T-helper 22 cell (primary cell): ENCODE results near the gene PARD3.

Source experiments
- DNase-seq: peaks from one replicate; pipeline ENCODE4 v3.0.0-alpha.2; 2020; ENCODE audit warnings: low read depth

Gene PARD3

DNA sequence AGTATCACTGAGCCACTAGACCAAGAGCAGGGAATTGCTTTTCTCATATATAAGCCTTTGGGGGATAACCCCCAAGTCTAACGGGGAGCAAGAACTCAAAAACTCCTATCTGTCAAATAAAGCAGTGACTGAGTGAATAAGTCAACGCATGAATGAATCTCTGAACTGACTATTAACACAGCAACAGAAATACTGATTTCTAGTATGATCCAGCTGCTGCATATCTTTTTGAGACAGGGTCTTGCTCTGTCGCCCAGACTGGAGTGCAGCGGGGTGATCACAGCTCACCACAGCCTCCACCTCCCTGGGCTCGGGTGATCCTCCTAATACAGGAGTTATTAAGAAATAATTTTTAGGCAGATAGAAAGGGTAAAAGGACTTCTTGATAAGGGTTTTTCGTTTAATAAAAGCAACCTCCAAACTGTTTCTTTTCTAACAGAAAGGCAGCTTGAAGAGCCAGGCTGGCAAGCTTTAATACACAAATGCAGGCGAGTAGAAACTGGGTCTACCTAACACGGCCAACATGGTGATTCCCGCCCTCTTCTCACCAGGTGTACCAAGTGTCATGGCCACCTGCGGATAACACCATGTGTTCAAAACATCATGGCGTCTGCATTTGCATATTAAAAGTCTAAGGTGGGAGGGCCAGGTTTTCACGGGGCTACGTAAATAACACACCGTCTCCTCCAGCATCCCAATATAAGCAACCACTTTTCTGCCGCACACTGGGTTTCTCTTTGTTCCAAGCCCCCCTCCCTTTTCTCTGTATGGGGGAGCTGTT is 631.9 kb downstream of the PARD3 start:
- no peak for DNase-seq

DNA sequence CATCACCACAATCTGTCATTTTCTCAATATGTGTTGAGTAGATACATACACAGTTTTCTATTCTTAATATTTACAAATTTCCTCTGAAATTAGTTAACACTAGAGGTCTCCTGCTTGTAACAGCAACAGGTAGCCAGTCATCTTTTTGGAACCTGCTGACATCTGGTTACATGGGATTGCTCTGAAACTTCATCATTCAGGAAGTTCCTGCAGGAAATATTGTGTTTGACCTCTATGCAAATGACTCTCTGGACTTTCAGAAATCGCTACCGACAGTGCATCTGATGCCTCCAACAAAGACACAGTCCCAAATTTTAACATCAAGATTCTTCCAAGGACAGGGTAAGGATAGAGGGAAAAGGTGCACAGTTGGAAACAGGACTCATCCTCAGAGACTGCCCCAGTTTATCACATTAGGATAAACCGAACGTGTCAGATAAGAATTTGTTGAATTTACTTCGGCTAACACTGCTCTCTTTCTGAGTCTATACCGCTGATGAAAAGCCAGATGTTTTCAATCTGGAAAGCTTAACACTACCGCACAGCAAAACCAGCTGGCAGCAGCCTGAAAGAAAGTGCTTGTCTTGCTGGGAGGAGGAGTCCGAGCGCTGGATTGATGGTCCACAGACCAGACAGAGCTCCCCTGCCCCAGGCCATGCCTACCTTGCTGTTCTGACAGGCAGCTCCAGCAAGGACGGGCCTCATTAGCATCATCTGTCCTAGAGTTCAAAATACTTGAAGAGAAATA is 633.4 kb downstream of the PARD3 start:
- no peak for DNase-seq

DNA sequence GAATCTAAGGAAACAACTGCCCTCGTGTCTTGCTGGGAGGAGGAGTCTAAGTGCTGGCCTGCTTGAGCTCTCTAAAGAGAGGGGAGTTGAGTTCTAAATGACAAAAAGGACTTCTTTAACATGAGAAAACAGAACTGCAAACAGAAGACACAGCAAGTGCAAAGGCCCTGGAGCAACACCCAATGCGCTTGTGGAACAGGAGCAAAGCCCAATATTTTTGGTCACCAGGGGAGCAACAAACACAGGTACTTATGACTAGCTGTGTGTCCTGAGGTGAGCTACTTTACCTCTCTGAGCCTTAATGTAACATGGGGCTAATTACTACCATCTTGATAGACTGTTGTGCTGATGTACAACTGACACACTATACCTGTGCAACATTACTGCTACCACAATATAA is 634.3 kb downstream of the PARD3 start:
- no peak for DNase-seq

DNA sequence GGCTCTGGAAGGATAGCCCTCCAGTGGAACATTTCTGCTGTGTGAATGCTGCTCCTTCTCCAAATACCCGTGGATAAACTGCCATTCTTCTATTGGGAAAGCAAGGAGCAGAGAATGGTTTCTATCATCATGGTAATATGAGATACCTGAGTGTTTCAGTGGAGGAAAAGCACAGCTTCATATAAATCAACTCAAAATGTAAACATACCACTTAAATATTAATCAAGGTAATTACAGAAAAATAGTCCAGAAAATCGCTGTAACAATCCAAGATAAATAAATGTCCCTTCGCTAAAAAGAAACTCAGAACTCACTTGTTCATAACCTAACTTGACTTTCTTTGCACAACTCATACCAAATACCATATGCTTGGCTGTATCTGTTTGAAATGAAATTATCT is 635.8 kb downstream of the PARD3 start:
- no peak for DNase-seq

DNA sequence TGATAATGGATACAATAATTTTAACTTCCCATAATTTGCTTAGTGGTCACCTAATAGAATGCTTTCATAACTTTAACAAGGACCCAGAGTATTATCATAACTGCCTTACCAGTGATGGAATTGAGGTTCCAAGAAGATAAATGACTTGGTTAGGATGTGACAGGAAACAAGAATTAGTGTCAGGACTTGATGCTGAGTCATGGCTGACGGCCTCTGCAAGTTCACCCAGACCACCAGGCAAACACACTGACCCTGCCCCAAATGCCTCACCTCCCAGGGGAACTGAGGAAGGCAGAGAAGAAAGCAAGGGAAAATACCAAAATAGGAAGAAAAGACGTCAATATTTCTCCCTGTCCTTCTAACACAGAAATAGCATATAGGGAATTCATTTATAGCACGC is 636.3 kb downstream of the PARD3 start:
- DNase-seq = no peak

DNA sequence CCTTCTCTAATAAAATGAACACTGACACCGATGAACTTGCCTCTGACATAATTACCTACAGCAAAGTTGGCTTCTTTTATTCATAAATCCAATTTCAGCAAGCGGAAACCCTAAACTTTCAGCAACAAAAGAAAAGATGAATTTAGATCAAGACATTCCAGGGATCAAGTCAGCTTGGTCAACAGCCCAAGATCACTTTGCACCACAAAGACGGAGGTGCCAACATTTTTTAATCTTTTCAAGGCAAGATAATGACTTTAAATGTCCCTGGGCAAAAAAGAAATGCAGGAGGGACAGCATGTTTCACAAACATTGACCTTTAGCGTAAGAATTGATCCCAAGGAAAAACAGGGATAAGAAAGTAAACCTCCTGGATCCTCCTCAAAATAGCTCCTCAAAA is 636.9 kb downstream of the PARD3 start:
- DNase-seq = no peak

DNA sequence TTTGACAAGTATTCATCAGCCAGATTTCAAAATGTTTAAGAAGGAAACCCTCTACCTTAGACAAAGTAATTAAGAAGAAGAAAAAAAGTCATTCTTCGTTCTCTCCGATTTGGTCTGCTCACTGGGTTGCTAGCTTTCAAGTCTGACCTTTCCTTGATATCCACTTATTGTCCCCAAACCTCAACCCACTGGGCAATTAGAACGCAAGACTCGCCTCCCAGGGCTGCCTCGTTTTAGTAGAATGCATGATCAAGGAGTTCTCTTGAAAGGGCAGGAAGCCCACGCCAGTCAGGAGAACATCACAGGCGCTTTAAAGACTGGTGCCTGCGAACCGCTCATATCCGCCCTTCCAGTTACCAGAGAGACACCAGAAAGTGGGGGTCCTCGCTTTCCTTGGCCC is 637.7 kb downstream of the PARD3 start:
- no peak for DNase-seq

DNA sequence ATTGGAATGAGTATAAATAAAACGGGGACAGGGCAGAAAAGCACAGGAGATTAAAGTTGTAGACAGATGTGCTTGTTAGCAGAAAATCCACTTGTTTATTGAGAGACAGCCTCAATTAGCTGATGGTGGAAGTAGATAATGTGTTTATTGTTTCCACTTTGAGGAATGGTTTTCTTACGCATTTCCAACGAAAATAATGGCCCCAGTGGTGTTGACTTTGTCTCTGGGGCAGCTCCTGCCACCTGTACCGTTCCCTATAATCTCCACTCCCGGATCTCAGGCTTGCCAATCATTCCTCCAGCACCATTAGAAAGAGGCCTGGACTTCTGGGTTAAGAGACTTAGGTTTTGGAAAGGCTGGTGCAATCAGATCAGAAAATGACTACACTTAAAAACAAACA is 638.7 kb downstream of the PARD3 start:
- DNase-seq = no peak

DNA sequence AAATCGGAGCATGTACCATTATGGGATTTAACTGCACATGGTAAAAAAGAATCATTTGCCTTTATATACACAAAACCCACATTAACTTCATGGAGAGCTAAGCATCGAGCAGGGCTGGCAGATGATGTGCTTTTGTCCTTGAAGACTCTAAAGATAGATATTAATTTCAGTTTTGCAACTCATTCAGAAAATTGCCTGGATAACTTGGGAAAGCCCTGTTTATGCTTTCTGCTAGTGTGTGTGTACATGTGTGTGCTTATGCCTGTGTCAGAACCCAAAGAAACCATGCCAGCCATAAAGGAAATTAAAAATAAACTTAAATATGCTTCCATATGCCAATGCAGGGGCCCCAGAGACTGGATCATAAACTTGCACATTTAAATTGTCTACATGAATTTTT is 640.0 kb downstream of the PARD3 start:
- DNase-seq = no peak

DNA sequence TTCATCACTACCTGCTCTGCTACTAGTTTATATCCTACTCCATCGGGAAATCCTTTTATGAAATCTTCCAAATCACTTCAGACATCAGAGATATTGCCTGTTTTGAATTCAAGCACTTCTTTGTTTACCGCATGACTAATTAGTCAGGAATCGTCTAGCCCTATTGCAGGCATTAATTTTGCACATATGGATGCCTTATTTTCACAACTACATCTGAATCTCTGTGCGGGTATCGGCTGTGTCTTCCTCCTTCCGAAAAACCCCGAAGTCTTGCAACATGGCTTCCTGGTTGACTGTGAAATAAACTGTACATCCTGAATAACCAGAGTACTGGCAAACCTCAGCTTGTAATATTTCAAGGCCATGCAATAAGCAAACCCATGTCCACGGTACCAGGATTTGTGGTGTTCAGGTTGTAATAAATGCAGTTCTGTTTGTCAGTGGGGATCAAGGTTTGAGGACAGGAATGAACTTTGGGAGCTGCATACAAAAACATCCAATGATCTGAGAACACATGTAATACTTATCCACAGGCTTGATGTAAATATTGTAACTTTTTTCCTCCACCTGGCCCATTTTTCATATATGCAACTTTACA is 642.1 kb downstream of the PARD3 start:
- DNase-seq = no peak

DNA sequence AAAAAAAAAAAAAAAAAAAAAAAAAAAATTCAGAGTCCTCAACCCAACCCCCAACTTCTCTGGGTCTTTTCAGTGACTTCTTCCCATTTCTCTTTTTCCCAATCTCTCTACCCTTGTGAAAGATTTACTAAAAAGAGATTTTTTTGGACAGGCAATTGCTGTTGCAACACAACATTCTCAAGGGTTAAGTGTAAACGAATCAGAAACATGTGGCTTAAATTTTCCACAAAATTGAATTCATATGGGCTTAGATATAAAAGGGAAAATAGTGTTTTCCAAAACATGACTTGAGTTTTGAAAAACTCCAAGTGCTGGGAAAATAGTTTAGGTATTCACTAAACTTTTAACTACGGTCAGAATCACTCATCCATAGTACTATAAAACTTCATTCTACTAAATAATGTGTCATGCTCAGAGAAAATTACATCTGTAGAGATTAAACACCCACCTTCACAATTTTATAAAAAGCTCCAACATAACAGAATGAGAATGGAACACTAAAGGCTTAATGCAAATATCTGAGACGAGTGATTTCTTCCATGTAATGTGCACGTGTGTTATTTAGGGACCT is 643.1 kb downstream of the PARD3 start:
- no peak for DNase-seq

DNA sequence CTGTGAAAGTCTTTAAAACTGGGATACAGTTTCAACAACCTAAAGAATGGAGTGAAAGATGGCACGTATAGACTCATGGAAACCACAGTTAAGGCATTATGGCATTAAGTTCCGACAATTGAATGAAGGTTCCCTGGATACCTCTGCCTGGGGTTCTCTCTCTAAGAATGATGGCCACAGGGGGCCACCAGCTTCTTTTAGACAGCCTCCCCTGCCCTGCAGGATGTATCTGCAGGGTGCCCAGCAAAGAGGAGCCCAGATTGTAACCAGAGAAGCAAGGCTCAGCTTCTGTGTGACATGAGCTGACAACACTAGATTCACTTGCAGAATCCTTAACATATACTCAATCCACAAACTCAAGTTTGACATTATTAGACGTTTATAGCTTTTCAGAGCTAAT is 645.4 kb downstream of the PARD3 start:
- no peak for DNase-seq

DNA sequence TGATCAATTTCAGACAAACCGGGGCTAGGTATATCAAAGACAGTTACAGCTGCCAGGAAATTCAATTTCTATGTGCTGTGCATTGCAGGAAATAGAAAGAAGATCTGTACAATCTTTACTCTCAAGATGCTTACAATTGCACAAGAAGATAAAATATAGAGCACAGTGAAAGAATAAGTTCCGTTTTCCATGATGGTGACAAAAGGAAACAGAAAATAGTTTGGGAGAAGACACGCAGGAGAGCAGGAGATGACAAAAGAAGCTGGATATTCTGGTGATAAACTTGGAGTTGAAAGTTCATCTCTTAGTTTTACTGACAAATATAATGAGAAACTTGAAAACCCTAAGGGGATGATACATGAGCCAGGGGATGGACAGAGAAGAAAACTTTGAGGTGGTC is 646.0 kb downstream of the PARD3 start:
- no peak for DNase-seq

DNA sequence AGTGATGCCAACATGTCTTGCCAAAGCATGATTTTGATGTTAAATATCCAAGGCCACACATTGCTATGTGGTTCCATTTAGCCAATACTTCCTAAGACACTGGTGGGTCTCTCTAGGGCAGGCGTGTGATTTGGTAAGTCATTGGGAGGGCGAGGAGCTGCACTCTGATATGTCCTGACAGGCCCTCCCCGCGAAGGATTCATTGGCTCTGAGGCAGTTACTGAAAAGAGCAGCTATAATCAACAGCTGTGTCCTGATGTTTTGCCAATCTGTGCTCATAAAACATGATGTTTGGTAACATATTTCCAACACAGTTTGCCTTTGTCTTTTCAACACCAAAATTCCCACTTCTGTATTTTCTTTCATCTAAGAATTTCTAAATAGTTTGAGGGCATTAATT is 646.7 kb downstream of the PARD3 start:
- no peak for DNase-seq

DNA sequence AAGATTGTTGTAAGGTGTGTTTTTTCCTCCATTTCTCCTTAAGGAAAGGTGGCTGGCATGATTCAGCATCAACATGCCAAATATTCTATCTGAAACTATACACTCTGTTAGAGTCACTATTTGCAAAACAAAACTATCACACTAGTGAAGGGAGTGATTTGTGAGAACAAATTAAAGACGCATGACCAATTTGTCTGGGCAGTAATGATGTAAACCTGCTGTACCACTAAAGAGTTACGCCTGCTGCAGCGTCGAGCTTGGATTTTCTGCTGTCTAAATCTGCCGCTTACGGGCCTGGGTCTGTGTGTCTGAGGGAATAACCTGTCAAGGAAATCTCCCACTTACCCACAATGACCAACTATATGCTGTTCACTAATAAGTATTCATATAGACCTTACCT is 648.3 kb downstream of the PARD3 start:
- DNase-seq = no peak

DNA sequence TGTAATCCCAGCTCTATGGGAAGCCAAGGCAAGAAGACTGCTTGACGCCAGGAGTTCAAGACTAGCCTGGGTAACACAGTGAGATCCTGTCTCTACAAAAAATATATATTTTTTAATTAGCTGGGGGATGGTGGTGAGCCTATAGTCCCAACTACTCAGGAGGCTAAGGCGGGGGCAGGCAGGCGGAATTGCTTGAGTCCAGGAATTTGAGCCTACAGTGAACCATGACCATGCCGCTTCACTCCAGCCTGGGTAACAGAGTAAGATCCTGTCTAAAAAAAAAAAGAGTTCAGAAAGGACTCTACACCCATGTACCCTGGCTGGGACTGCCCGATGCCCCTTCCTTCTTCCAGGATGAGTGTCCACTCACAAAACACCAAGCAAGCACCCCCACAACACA is 648.7 kb downstream of the PARD3 start:
- no peak for DNase-seq

DNA sequence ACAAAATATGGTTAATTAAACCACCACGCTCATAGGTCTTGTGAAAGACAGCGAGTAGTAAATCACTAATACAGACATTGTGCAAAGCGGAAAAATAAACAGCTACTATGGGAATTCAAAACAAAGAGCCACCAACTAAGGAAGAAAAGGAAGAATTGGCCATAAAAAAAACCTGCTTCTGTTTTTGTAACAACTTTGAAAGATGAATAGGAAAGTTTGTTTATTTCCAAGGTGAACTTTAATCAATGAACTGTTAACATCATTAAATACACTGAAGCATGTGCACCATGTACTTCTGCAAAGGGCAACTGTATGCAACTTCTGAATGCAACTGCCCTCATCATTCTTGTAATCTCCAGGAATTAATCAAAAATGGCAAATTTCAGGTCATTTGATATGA is 651.1 kb downstream of the PARD3 start:
- DNase-seq = no peak

DNA sequence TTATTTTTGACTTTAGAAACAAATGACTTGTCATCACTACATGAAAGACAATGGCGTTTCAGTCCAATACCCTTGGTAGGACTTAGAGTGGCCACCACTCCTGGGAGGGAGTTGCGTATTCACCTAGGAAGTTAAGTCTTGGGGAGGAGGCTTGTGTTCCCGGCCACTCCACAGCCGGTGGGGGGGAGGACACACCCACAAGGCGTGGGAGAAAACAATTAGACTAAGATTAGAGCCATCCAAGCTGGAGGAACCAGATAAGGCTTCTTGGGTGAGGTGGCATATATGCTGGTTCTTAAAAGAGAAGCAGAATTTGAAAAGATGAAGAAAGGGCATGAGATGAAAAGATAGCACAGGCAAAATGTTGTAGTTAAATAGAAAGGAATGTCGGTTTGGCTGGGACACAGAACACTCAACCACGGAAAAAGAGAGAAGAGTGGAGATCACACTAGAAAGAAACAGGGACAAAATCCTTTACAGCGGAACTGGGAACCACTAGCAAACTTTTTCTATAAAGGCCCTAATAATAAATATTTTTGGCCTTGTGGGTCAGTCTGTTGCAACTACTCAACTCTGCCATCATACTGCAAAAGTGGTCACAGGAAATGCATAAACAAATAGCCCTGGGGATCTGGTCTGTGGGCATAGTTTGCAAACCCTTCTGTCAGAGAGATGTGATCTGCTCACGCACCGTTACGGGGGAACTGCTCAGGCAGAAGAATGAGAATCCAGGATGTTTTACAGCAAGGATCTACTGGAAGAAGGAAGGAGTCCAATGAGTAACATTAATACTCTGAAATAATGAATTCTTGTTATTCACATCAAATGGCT is 651.8 kb downstream of the PARD3 start:
- no peak for DNase-seq

DNA sequence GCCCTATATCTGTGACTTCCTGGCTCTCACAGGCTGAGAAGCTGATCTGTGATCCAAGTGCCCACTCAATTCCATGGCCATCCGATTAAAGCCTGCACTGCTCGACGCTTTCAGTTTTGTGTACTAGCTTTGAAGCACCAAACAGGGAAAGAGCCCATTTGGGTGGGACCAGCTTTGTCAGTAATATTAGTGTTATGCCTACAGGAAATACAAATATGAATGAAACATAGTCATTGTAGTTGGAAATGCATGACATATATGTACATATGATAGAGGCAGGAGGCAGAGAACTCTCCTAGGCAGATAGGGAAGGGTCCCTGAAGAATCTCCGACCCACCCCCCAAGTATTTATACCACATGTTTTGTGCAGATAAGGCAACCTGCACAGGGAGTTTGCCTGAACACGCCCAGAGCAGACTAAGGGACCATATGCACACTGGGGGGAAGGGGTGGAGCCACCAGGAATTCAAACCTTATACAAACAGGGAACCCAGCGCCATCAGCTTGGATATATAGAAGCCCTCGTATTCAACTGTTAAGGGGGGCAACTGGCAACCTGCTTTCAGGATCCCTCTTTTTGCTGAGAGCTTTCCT is 653.2 kb downstream of the PARD3 start:
- DNase-seq = no peak

DNA sequence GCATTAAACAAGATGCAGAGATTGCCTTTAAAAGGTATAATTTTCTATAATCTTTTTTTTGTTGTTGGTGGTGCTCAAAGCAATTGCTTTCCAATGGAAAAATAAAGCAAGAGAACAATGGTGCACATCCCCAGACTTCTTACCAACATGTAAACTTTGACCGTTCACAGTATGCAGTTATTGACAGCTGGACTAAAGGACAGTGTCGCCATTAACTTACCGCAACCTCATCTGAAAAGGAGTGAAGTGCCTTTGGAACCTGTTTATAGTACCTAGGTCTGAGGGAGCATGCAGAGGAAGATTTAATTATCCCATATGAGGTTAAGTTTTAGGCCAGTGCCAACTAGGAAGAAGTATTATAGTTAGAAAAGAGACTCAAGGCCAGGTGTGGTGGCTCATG is 654.5 kb downstream of the PARD3 start:
- DNase-seq = no peak

DNA sequence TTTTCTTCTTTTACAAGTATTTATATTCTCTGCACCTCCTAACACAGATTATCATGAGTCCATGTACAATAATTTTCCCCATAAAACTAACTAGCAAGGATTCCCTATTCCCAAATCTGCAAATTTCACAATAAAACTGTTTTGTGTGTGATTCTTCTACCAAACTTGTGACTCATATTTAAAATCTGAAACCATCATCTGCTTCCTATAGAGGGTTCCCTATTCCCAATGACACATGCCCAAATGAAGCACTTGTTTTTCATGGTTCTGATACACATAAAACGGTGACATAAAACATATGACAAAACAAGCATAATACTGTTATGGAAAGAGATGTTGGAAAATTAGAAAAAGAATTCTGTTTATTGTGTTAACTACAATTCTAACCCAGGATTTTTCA is 657.6 kb downstream of the PARD3 start:
- no peak for DNase-seq
